Stimulated activated CD4-positive, alpha-beta T cell treated with anti-CD3 and anti-CD28 coated beads, TNF-alpha, amount 100 ng/mL, for 4 hours (primary cell): ENCODE measurements around the gene USP49.

Experiments
- DNase-seq, 3 experiments: peaks; one replicate each; pipeline ENCODE4 v3.0.0-alpha.2; 2020; ENCODE audit warnings: low read depth in 3 of 3

USP49 gene

GRCh38 chr6:41757271-41757670, 137.9 kb downstream of the USP49 start:
- DNase-seq: no peak

DNA sequence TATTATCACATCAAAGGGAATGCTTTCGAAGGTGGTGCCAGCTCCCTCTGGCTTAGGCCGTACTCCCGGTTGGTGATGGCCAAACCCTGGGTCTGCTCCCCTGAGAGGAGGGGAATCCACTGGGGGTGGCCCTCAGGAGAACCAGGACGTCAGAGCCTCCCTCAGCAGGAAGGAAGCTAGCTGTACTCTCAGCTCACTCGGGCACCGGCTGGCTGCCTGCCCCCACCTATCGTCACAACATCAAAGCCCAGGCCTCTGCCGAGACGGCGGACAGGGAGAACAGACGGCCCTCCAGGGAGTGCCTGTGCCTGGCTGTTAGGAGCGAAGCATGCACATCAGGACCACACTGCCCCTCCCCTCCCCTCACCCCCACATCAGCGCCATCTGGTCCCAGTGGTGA, 138.8 kb downstream of the USP49 start:
- no peak for DNase-seq

- DNase-seq: no peak
Observed at GRCh38 chr6:41755895-41756294, 139.3 kb downstream of the USP49 start.

DNA sequence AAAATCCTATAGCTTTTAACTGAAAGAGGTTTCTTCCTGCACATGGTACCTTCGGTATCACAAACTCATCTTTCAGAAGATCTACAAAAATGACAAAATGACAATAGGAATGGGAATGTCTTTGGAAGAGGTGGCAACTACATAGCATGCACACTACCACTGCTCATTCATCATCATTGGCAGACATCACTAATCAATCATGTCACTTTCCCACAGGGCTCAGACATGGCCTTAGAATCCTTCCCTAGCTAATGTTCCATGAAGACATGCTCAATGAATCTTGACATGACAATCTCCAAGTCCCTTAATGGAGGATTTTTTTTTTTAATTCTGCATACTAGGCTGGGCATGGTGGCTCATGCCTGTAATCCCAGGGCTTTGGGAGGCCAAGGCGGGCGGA, 144.8 kb downstream of the USP49 start:
- DNase-seq: no peak

DNA sequence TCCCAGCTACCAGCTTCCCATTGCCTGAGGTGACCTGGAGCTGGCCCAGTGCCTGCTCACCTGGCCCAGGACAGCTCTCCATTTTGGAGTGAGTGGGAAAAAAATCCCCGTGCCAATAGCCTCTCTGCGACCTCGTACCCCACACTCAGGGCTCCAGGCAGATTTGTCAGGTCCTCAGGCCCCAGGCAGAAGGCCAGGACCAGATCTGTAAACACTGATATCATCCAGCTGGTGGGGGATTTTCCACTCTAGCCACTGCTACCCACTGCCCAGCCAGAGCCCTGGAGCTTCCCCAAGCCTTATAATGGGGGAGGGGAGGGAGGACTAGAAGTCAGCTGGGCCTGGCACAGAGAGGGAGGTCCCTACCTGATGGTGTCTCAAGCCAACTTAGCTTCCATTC, 146.6 kb downstream of the USP49 start:
- no peak for DNase-seq

GRCh38 chr6:41748102-41748477, 147.1 kb downstream of the USP49 start:
- DNase-seq: no peak

GRCh38 chr6:41747256-41748101, 147.7 kb downstream of the USP49 start, which contains the start of gene PGC:
Gene PGC, minus strand, starts transcription at chr6:41747397. Its CDS starts 63 bp downstream, at chr6:41747334.
- DNase-seq: no peak

- DNase-seq: no peak
Observed at GRCh38 chr6:41746107-41746506, 149.1 kb downstream of the USP49 start.

DNA sequence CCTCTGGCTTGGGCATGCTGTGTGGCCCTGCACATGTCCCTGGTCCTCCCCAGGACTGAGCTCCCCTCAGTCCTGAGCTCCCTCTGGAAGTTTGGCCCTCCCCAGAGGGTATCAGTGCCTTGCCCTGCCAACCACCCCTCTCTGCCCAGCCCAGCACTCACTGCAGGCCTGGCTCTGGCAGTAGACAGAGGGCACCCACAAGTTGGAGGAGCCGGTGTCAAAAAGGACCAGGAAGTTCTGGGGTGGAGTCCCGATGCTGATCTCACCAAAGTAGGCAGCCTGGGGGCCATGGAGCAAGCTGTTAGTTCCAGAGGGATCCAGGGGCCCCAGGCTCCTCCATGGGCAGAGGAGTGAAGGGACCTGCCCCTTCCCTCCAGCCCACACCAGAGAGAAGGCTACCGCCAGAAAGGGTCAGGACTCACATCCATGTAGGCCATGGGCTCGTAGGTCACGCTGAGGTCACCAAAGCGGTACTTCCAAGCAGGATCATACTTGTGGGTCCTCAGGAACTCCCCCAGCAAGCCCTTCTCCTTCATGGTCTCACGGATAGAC, 150.9 kb downstream of the USP49 start:
- no peak for DNase-seq

DNA sequence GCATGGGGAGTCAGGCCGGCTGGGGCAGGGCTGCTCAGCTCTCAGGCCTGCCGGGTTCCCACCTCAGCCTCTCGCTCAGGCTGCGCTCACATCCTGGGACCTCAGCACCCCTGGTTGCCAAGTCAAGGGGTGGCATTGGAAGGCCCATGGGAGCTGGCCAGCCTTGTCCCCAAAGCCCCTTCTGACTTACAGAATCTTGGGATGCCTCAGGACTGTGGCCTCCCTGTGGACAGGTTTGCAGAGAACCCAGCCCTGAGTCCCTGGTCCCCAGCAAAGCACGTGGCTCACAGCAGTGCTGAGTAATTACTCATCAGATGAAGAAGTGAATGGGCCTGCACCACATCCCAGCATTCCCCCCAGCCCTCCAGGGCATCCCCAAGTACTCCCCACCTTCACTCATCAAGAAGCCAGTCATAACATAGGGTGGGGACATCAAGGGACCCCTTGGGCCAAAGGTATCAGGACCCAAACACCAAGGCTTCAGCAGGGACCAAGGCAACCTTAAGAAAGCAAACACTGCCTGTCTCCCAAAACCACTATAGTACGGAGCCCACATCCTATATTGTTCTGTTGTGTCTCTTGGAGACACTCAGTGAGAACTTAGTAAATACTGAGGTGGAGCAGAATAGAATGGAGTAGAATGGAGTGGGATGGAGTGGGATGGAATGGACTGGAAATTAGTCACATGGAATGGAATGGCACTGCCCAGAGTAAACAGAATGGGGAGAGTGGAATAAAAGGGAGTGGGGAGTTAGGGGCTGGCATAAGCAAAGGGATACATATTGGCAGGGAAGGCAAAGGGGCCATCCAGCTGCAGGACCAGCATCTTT, 151.6 kb downstream of the USP49 start:
- no peak for DNase-seq

- no peak for DNase-seq
Observed at GRCh38 chr6:41741625-41742490, 153.3 kb downstream of the USP49 start.

- no peak for DNase-seq
Observed at GRCh38 chr6:41740366-41741162, 154.6 kb downstream of the USP49 start.
